ENCODE data around the gene EPHA3.

- no peak for TF ChIP-seq EP300 (IDR thresholded peaks at IDR 0.05)
- TF ChIP-seq POLR2AphosphoS5 (IDR thresholded peaks at IDR 0.05): no peak
Observed at GRCh38 chr3:89372456-89372855, 265.0 kb downstream of the EPHA3 start.
